Measurements from ENCODE around the gene LBR.

LBR gene

GRCh38 chr1:225373155-225373554 is 54.7 kb downstream of the LBR start:
- TF ChIP-seq ZFX (IDR thresholded peaks at IDR 0.05; ENCODE audit: borderline replicate concordance) (no peak), CTCF (IDR thresholded peaks at IDR 0.05) (no peak)
- no peak overlapping the region for H3K27ac ChIP-seq

GRCh38 chr1:225371366-225372010 is 56.4 kb downstream of the LBR start:
- TF ChIP-seq CTCF (IDR thresholded peaks at IDR 0.05): no peak
- TF ChIP-seq ZFX (IDR thresholded peaks at IDR 0.05; ENCODE audit: borderline replicate concordance): no peak
- no peak overlapping the region for H3K27ac ChIP-seq

GRCh38 chr1:225368036-225368552 is 59.7 kb downstream of the LBR start:
- no peak overlapping the region for H3K27ac ChIP-seq
- TF ChIP-seq CTCF (IDR thresholded peaks at IDR 0.05) (no peak), ZFX (IDR thresholded peaks at IDR 0.05; ENCODE audit: borderline replicate concordance) (no peak)

- no peak overlapping the region for H3K27ac ChIP-seq
- TF ChIP-seq CTCF (IDR thresholded peaks at IDR 0.05): no peak
- TF ChIP-seq ZFX (IDR thresholded peaks at IDR 0.05; ENCODE audit: borderline replicate concordance): no peak
Measured at GRCh38 chr1:225366552-225366951, 61.3 kb downstream of the LBR start.

GRCh38 chr1:225366018-225366417 is 61.8 kb downstream of the LBR start:
- no peak for TF ChIP-seq CTCF (IDR thresholded peaks at IDR 0.05)
- TF ChIP-seq ZFX (IDR thresholded peaks at IDR 0.05; ENCODE audit: borderline replicate concordance): no peak
- no peak overlapping the region for H3K27ac ChIP-seq

GRCh38 chr1:225364439-225364838 is 63.4 kb downstream of the LBR start:
- no peak overlapping the region for H3K27ac ChIP-seq
- no peak for TF ChIP-seq CTCF (IDR thresholded peaks at IDR 0.05)
- no peak for TF ChIP-seq ZFX (IDR thresholded peaks at IDR 0.05; ENCODE audit: borderline replicate concordance)

- TF ChIP-seq ZFX (IDR thresholded peaks at IDR 0.05; ENCODE audit: borderline replicate concordance): no peak
- TF ChIP-seq CTCF (IDR thresholded peaks at IDR 0.05): no peak
- H3K27ac ChIP-seq: no peak overlapping the region
Measured at GRCh38 chr1:225362805-225363204, 65.0 kb downstream of the LBR start.
